ENCODE measurements around the gene POLR1E. TPM values are rescaled to one million over a fixed set of nuclear protein-coding genes. Genes with fewer than 3 reads are reported as not detected.

The POLR1E gene
- total RNA-seq, 1 donor from 2014 or later, result 38.6 TPM

GRCh38 chr9:37549527-37549926 is 63.8 kb downstream of the POLR1E start:
- Histone ChIP-seq H3K36me3 (no peaks in the 10 kb centered on the region), H3K4me2 (no peak overlapping the region), H4K20me1 (ENCODE audit: low read depth) (no peaks in the 10 kb centered on the region), H3K9me3 (ENCODE audit: low read depth) (no peaks in the 10 kb centered on the region), H3K4me1 (peaks cover 3% of the 10 kb centered on the region), H3K4me3 (no peak overlapping the region), H3K79me2 (ENCODE audit: low read depth) (peaks cover 16% of the 10 kb centered on the region), H3K27me3 (no peaks in the 10 kb centered on the region), H2AFZ (replicated peaks) (no peak overlapping the region), H3F3A (ENCODE audit: low read depth) (no peaks in the 10 kb centered on the region), H3K9ac (no peak overlapping the region), H3K27ac (no peak overlapping the region)
- H3K27ac Mint-ChIP-seq, result no peak overlapping the region
- H3K4me1 Mint-ChIP-seq, result peaks cover 8% of the 10 kb centered on the region
- peaks cover 12% of the 10 kb centered on the region for H3K36me3 Mint-ChIP-seq
- H3K4me3 Mint-ChIP-seq, result no peak overlapping the region
- TF ChIP-seq EZH2phosphoT487 (IDR thresholded peaks at IDR 0.05) (no peak), CTCF (IDR thresholded peaks at IDR 0.05) (no peak), EZH2 (IDR thresholded peaks at IDR 0.05) (no peak)
- H3K27me3 Mint-ChIP-seq (ENCODE audit: insufficient read depth, low read depth), result peaks cover 5% of the 10 kb centered on the region
- DNase-seq (ENCODE audit: low spot score), result no peak
- no peaks in the 10 kb centered on the region for H3K9me3 Mint-ChIP-seq

- Histone ChIP-seq H3K4me2 (no peak overlapping the region), H3K9ac (no peak overlapping the region), H3K4me1 (peaks cover 3% of the 10 kb centered on the region), H4K20me1 (ENCODE audit: low read depth) (no peaks in the 10 kb centered on the region), H3K4me3 (no peak overlapping the region), H3K9me3 (ENCODE audit: low read depth) (no peaks in the 10 kb centered on the region), H3K79me2 (ENCODE audit: low read depth) (peaks cover 16% of the 10 kb centered on the region), H2AFZ (replicated peaks) (no peak overlapping the region), H3K27ac (no peak overlapping the region), H3K27me3 (no peaks in the 10 kb centered on the region), H3K36me3 (no peaks in the 10 kb centered on the region), H3F3A (ENCODE audit: low read depth) (no peaks in the 10 kb centered on the region)
- Mint-ChIP-seq H3K27me3 (ENCODE audit: insufficient read depth, low read depth) (peaks cover 5% of the 10 kb centered on the region), H3K36me3 (peaks cover 11% of the 10 kb centered on the region), H3K9me3 (no peaks in the 10 kb centered on the region), H3K4me3 (no peak overlapping the region), H3K27ac (peak overlapping the region; percentile 40), H3K4me1 (peaks cover 6% of the 10 kb centered on the region)
- TF ChIP-seq EZH2 (IDR thresholded peaks at IDR 0.05) (no peak), CTCF (IDR thresholded peaks at IDR 0.05) (no peak), EZH2phosphoT487 (IDR thresholded peaks at IDR 0.05) (no peak)
- no peak for DNase-seq (ENCODE audit: low spot score)
Observed at GRCh38 chr9:37550781-37551180, 65.0 kb downstream of the POLR1E start.

- H3K4me1 ChIP-seq, result peaks cover 3% of the 10 kb centered on the region
- no peaks in the 10 kb centered on the region for H4K20me1 ChIP-seq (ENCODE audit: low read depth)
- H3K4me3 Mint-ChIP-seq, result no peak overlapping the region
- no peak overlapping the region for H3K4me2 ChIP-seq
- no peaks in the 10 kb centered on the region for H3F3A ChIP-seq (ENCODE audit: low read depth)
- H3K27ac Mint-ChIP-seq, result no peak overlapping the region
- no peak overlapping the region for H3K9ac ChIP-seq
- no peak for DNase-seq (ENCODE audit: low spot score)
- H3K9me3 ChIP-seq (ENCODE audit: low read depth), result no peaks in the 10 kb centered on the region
- peaks cover 16% of the 10 kb centered on the region for H3K79me2 ChIP-seq (ENCODE audit: low read depth)
- H3K36me3 Mint-ChIP-seq, result peaks cover 16% of the 10 kb centered on the region
- H2AFZ ChIP-seq (replicated peaks), result no peak overlapping the region
- H3K27me3 ChIP-seq, result no peaks in the 10 kb centered on the region
- H3K4me3 ChIP-seq, result no peak overlapping the region
- no peaks in the 10 kb centered on the region for H3K36me3 ChIP-seq
- H3K4me1 Mint-ChIP-seq, result peaks cover 6% of the 10 kb centered on the region
- H3K9me3 Mint-ChIP-seq, result no peaks in the 10 kb centered on the region
- TF ChIP-seq CTCF (IDR thresholded peaks at IDR 0.05), result no peak
- TF ChIP-seq EZH2phosphoT487 (IDR thresholded peaks at IDR 0.05), result no peak
- TF ChIP-seq EZH2 (IDR thresholded peaks at IDR 0.05), result no peak
- peaks cover 5% of the 10 kb centered on the region for H3K27me3 Mint-ChIP-seq (ENCODE audit: insufficient read depth, low read depth)
- no peak overlapping the region for H3K27ac ChIP-seq
Observed at GRCh38 chr9:37551468-37551867, 65.7 kb downstream of the POLR1E start.
